ENCODE results near the gene MB21D2.

DNA sequence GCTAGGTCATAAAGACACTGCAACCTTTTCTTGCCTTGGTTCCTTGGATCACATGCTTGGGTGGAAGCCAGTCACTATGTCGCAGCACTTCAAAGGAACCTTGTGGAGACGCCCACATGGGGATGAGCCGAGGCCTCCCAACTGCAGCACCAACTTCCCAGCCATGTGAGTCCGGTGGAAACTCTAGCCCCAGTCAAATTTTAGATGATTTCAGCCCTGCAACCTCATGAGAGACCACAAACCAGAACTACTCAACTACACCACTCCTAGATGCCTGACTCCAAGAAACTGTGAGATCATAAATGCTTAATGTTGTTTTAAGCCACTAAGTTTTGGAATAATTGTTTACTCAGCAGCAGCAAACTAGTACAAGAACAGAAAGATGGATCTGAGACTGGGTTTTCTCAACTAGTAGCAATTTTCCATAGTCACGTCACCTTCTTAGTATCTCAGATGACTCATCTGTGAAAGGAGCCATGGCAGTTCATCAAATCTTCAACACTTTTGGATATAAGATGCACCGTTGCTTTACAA, 86.5 kb downstream of the MB21D2 start:
- TF ChIP-seq, protein P1, sequence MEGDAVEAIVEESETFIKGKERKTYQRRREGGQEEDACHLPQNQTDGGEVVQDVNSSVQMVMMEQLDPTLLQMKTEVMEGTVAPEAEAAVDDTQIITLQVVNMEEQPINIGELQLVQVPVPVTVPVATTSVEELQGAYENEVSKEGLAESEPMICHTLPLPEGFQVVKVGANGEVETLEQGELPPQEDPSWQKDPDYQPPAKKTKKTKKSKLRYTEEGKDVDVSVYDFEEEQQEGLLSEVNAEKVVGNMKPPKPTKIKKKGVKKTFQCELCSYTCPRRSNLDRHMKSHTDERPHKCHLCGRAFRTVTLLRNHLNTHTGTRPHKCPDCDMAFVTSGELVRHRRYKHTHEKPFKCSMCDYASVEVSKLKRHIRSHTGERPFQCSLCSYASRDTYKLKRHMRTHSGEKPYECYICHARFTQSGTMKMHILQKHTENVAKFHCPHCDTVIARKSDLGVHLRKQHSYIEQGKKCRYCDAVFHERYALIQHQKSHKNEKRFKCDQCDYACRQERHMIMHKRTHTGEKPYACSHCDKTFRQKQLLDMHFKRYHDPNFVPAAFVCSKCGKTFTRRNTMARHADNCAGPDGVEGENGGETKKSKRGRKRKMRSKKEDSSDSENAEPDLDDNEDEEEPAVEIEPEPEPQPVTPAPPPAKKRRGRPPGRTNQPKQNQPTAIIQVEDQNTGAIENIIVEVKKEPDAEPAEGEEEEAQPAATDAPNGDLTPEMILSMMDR (conservative IDR thresholded peaks at IDR 0.05; ENCODE audit: low read depth, low read length) = no peak
- no peak for TF ChIP-seq EZH2 (IDR thresholded peaks at IDR 0.05; ENCODE audit: low read length, unreplicated experiment)
